ENCODE results near the gene RDM1. TPM values are rescaled to one million over a fixed set of nuclear protein-coding genes. Genes with fewer than 3 reads are reported as not detected.

Gene RDM1, protein sequence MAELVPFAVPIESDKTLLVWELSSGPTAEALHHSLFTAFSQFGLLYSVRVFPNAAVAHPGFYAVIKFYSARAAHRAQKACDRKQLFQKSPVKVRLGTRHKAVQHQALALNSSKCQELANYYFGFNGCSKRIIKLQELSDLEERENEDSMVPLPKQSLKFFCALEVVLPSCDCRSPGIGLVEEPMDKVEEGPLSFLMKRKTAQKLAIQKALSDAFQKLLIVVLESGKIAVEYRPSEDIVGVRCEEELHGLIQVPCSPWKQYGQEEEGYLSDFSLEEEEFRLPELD
- 0.49 TPM for total RNA-seq

GRCh38 chr17:35930211-35931065 lies at the start of gene RDM1:
TSS of gene RDM1 (minus strand) at chr17:35930773. CDS start at chr17:35930727, 46 bp downstream.
- TF ChIP-seq CTCF (IDR thresholded peaks at IDR 0.05): no peak
- TF ChIP-seq POLR2A (IDR thresholded peaks at IDR 0.05): no peak
- no peak for TF ChIP-seq POLR2AphosphoS5 (IDR thresholded peaks at IDR 0.05; ENCODE audit: insufficient read depth in 1 of 2, low read depth in 1 of 2)
- intact Hi-C loops (cut with DNase I): no loop called here
- Histone ChIP-seq H3K4me1 (peaks cover 14% of the 10 kb centered on the region), H3K27me3 (no peaks in the 10 kb centered on the region), H3K27ac (no peak within 1 kb of the TSS), H3K4me3 (peak within 1 kb of the TSS; percentile 34), H3K36me3 (no peaks in the 10 kb centered on the region), H3K9me3 (no peaks in the 10 kb centered on the region)
- DNase-seq (ENCODE audit: extremely low spot score in 2 of 2): no peak

DNA sequence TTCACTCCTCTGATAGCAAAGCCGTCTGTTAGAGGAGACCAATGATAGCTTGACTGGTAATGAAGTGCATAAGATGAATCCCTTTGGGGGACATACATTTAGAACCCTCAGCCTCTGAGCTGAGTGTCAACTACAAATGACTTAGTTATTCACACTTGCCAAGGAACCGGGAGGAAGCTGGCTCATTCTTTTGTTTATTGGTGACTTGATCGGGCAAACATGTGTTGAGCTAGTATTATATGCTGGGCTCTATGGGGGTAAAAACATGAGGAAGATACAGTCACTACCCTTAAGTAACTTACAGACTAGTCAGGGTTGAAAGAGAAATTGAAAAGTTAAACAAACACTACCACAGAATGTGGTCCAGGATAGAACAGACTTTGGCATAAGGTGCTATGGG lies 47.8 kb upstream of the RDM1 start:
- Histone ChIP-seq H3K27ac (no peak overlapping the region), H3K4me1 (no peaks in the 10 kb centered on the region), H3K9me3 (no peaks in the 10 kb centered on the region), H3K4me3 (no peak overlapping the region), H3K27me3 (no peaks in the 10 kb centered on the region), H3K36me3 (no peaks in the 10 kb centered on the region)
- intact Hi-C loops (cut with DNase I): loop anchor here (10.0 kb wide), 2 partner anchors 166 to 506 kb away; partner anchors contain the start of gene ZNHIT3
- TF ChIP-seq CTCF (IDR thresholded peaks at IDR 0.05) (no peak), POLR2A (IDR thresholded peaks at IDR 0.05) (no peak), POLR2AphosphoS5 (IDR thresholded peaks at IDR 0.05; ENCODE audit: insufficient read depth in 1 of 2, low read depth in 1 of 2) (no peak)
- DNase-seq (ENCODE audit: extremely low spot score in 2 of 2): peak in 1 of 2 donors; percentile 3

- Histone ChIP-seq H3K27me3 (no peaks in the 10 kb centered on the region), H3K27ac (no peak overlapping the region), H3K9me3 (no peaks in the 10 kb centered on the region), H3K4me1 (no peaks in the 10 kb centered on the region), H3K4me3 (no peak overlapping the region), H3K36me3 (no peaks in the 10 kb centered on the region)
- intact Hi-C loops (cut with DNase I): loop anchor here (10.0 kb wide), 2 partner anchors 167 to 507 kb away; partner anchors contain the start of gene ZNHIT3
- peak in 1 of 2 donors; percentile 32 for DNase-seq (ENCODE audit: extremely low spot score in 2 of 2)
- no peak for TF ChIP-seq POLR2AphosphoS5 (IDR thresholded peaks at IDR 0.05; ENCODE audit: insufficient read depth in 1 of 2, low read depth in 1 of 2)
- TF ChIP-seq POLR2A (IDR thresholded peaks at IDR 0.05): no peak
- no peak for TF ChIP-seq CTCF (IDR thresholded peaks at IDR 0.05)
Observed at GRCh38 chr17:35977509-35977908, 46.9 kb upstream of the RDM1 start.

DNA sequence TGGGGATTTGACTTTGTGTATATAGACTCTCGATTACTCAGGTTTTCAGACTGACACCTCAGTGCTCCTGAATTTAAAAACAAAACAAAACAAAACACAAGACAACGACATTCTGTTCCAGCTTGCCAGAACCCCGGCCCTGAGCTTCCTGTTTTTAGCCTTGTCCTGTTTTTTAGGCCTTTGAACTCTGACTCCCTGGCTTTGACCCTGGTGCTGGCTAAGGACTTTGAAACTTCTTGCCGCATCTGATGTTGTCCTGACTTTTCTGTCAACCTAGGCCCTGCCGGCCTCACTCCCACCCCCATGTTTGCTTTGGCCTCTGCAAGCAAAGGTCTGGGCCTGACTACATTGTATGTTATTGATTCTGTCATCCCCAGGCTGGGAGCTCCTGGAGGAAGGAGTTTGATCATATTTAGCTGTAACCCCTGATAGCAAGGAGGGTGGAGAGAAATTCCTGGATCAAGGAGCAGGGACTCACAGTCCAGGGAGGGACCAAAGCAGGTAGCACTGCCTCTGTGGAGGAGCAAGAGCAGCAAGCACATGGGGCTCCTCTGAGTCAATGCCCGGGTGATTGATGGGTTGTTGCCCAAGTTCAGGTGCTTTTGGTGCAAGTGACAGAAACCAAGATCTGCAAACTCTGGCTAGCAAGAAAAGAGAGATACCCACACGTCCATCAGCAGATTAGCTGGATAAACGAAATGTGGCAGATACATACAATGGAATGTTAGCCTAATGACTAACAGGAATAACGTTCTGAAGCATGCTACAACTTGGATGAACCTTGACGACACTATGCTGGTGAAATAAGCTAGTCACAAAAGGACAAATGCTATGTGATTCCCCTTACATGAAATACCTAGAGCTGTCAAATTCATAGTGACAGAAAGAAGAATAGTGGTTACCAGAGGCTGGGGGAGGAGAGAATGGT lies 43.0 kb upstream of the RDM1 start:
- intact Hi-C loops (cut with DNase I): loop anchor here (10.0 kb wide), 2 partner anchors 171 to 511 kb away; partner anchors contain the start of gene ZNHIT3
- Histone ChIP-seq H3K9me3 (no peaks in the 10 kb centered on the region), H3K27ac (no peak overlapping the region), H3K36me3 (no peaks in the 10 kb centered on the region), H3K4me1 (no peaks in the 10 kb centered on the region), H3K27me3 (no peaks in the 10 kb centered on the region), H3K4me3 (no peak overlapping the region)
- DNase-seq (ENCODE audit: extremely low spot score in 2 of 2): no peak
- TF ChIP-seq POLR2A (IDR thresholded peaks at IDR 0.05) (no peak), CTCF (IDR thresholded peaks at IDR 0.05) (no peak), POLR2AphosphoS5 (IDR thresholded peaks at IDR 0.05; ENCODE audit: insufficient read depth in 1 of 2, low read depth in 1 of 2) (no peak)

Measured in vagina (tissue), 2 donors.